Endodermal cell (in vitro differentiated cells): Measurements from ENCODE around the gene CLP1. TPM values are rescaled to one million over a fixed set of nuclear protein-coding genes. Genes with fewer than 3 reads are reported as not detected.
A peak's percentile ranks its signal among the peaks of the same experiment; 100 is the strongest.

Experiments
- DNase-seq: peaks from one replicate; pipeline ENCODE4 v3.0.0-alpha.2; 2017
- H3K27ac ChIP-seq: 2 replicates; pipeline ENCODE4 v1.5.1; 2013; ENCODE audit warnings: mild to moderate bottlenecking, low read depth, low read length, moderate library complexity
- H3K27me3 ChIP-seq: 2 replicates; pipeline ENCODE4 v1.6.1; 2013; ENCODE audit warnings: mild to moderate bottlenecking, low read length, moderate library complexity; ENCODE audit not compliant: insufficient read depth, control insufficient read depth, poor library complexity, severe bottlenecking
- H3K36me3 ChIP-seq: 2 replicates; pipeline ENCODE4 v1.7.0; 2013; ENCODE audit warnings: mild to moderate bottlenecking, low read length, moderate library complexity; ENCODE audit not compliant: control insufficient read depth, insufficient read depth
- H3K4me1 ChIP-seq: one replicate; pipeline ENCODE4 v1.7.0; 2013; ENCODE audit warnings: low read length; ENCODE audit not compliant: control insufficient read depth, insufficient read depth
- H3K4me3 ChIP-seq: 2 replicates; pipeline ENCODE4 v1.5.1; 2013; ENCODE audit warnings: mild to moderate bottlenecking, low read length, moderate library complexity
- H3K9ac ChIP-seq: 2 replicates; pipeline ENCODE4 v1.6.1; 2013; ENCODE audit warnings: mild to moderate bottlenecking, low read length, moderate library complexity; ENCODE audit not compliant: poor library complexity, severe bottlenecking; ENCODE audit errors: extremely low read depth
- H3K9me3 ChIP-seq: 2 replicates; pipeline ENCODE4 v1.6.1; 2013; ENCODE audit warnings: mild to moderate bottlenecking, low read length, moderate library complexity; ENCODE audit not compliant: control insufficient read depth
- H3K27ac Mint-ChIP-seq: 2 replicates; pipeline ENCODE4 v1.8.0; 2020; ENCODE audit warnings: mixed read lengths
- H3K27me3 Mint-ChIP-seq: 2 replicates; pipeline ENCODE4 v1.8.0; 2021; ENCODE audit warnings: mild to moderate bottlenecking, mixed read lengths; ENCODE audit not compliant: insufficient read depth
- H3K36me3 Mint-ChIP-seq: 2 replicates; pipeline ENCODE4 v1.8.0; 2020; ENCODE audit warnings: low read depth, mixed read lengths
- H3K4me1 Mint-ChIP-seq: 2 replicates; pipeline ENCODE4 v1.8.0; 2020; ENCODE audit warnings: mixed read lengths
- H3K4me3 Mint-ChIP-seq: 2 replicates; pipeline ENCODE4 v1.8.0; 2020; ENCODE audit warnings: mild to moderate bottlenecking, moderate library complexity, mixed read lengths
- H3K9me3 Mint-ChIP-seq: 2 replicates; pipeline ENCODE4 v1.8.0; 2020; ENCODE audit warnings: mild to moderate bottlenecking, mixed read lengths
- CTCF ChIP-seq: fragments of 200-600 bp; sonication (generic); conservative IDR thresholded peaks from 2 replicates; pipeline ENCODE4 v1.5.0; 2021; ENCODE audit warnings: antibody characterized with exemption, mild to moderate bottlenecking
- WGBS, 2 experiments: methylation state at CpG; one replicate each; pipeline versions ENCODE4 v1.1.5 to v1.1.7; 2013; ENCODE audit warnings: missing lambda C conversion rate in 2 of 2, mixed read lengths in 1 of 2; ENCODE audit not compliant: insufficient coverage in 1 of 2, insufficient read length in 1 of 2; 5-methylcytosine and 5-hydroxymethylcytosine counted together
- total RNA-seq, 2 donors: library from RNA; stranded (reverse); fragmentation: NEBNext Ultra II Directional in 1 of 2; extraction: Animal tissue kit (Norgen Biotek cat#: 25700) in 1 of 2; gene quantifications; 2 replicates in 1 of 2; 3 replicates in 1 of 2; pipeline ENCODE4 v1.2.1, GENCODE V29; 2021

The CLP1 gene
- total RNA-seq, 2 donors from 2014 or later = 23.7 to 25.2 TPM

GRCh38 chr11:57658023-57658361 lies 430 bp downstream of the CLP1 start:
- H3K4me1 Mint-ChIP-seq = peaks cover 7% of the 10 kb centered on the region
- WGBS, 2 experiments = 0 to 2% methylated on average over 6 to 8 of the region's 8 CpGs
- H3K4me3 ChIP-seq = peak overlapping the region; percentile 99
- no peaks in the 10 kb centered on the region for H3K4me1 ChIP-seq
- peaks cover 25% of the 10 kb centered on the region for H3K36me3 ChIP-seq
- peak overlapping the region; percentile 83 for H3K4me3 Mint-ChIP-seq
- TF ChIP-seq CTCF = no peak
- H3K9ac ChIP-seq = peak overlapping the region; percentile 76
- peak overlapping the region; percentile 91 for H3K27ac Mint-ChIP-seq
- H3K36me3 Mint-ChIP-seq = peaks cover 23% of the 10 kb centered on the region
- peaks cover 6% of the 10 kb centered on the region for H3K27me3 Mint-ChIP-seq
- DNase-seq = no peak
- no peaks in the 10 kb centered on the region for H3K9me3 ChIP-seq
- no peak overlapping the region for H3K27ac ChIP-seq
- no peaks in the 10 kb centered on the region for H3K27me3 ChIP-seq
- no peaks in the 10 kb centered on the region for H3K9me3 Mint-ChIP-seq

GRCh38 chr11:57659669-57660068 lies 2.1 kb downstream of the CLP1 start:
- H3K4me3 Mint-ChIP-seq = no peak overlapping the region
- peaks cover 25% of the 10 kb centered on the region for H3K36me3 ChIP-seq
- peaks cover 23% of the 10 kb centered on the region for H3K36me3 Mint-ChIP-seq

GRCh38 chr11:57662893-57663292 lies 5.3 kb downstream of the CLP1 start:
- Mint-ChIP-seq H3K4me3 (no peak overlapping the region), H3K36me3 (peaks cover 23% of the 10 kb centered on the region), H3K27me3 (no peaks in the 10 kb centered on the region), H3K4me1 (peaks cover 7% of the 10 kb centered on the region), H3K9me3 (no peaks in the 10 kb centered on the region), H3K27ac (no peak overlapping the region)
- Histone ChIP-seq H3K36me3 (peaks cover 25% of the 10 kb centered on the region), H3K4me1 (no peaks in the 10 kb centered on the region), H3K4me3 (no peak overlapping the region), H3K9ac (no peak overlapping the region), H3K27me3 (no peaks in the 10 kb centered on the region), H3K9me3 (no peaks in the 10 kb centered on the region), H3K27ac (no peak overlapping the region)
- peak; percentile 76 for TF ChIP-seq CTCF
- 83 to 88% methylated on average over 4 of the region's 4 CpGs for WGBS, 2 experiments
- peak; percentile 75 for DNase-seq

More at GRCh38 chr11:57659669-57660068, 2.1 kb downstream of the CLP1 start:
- no peak overlapping the region for H3K4me3 ChIP-seq
- no peak for TF ChIP-seq CTCF
- peaks cover 4% of the 10 kb centered on the region for H3K4me1 Mint-ChIP-seq
- H3K27ac ChIP-seq = no peak overlapping the region
- H3K9me3 ChIP-seq = no peaks in the 10 kb centered on the region
- DNase-seq = no peak
- H3K9ac ChIP-seq = no peak overlapping the region
- 91 to 99% methylated on average over 12 to 14 of the region's 14 CpGs for WGBS, 2 experiments
- H3K27ac Mint-ChIP-seq = no peak overlapping the region
- no peaks in the 10 kb centered on the region for H3K9me3 Mint-ChIP-seq
- H3K4me1 ChIP-seq = no peaks in the 10 kb centered on the region
- no peaks in the 10 kb centered on the region for H3K27me3 ChIP-seq
- H3K27me3 Mint-ChIP-seq = peaks cover 4% of the 10 kb centered on the region
